GM19193 (cell line): Measurements from ENCODE around the gene RER1.

ENCODE experiments used
- POLR2A ChIP-seq: IDR thresholded peaks from 4 replicates; pipeline ENCODE4 v1.6.1; 2011; ENCODE audit not compliant: insufficient read depth, insufficient read length; ENCODE audit errors: extremely low read depth

The RER1 gene

GRCh38 chr1:2350501-2350900, 41.1 kb upstream of the RER1 start:
- no peak for TF ChIP-seq POLR2A

GRCh38 chr1:2350911-2351655, 40.6 kb upstream of the RER1 start:
- no peak for TF ChIP-seq POLR2A

DNA sequence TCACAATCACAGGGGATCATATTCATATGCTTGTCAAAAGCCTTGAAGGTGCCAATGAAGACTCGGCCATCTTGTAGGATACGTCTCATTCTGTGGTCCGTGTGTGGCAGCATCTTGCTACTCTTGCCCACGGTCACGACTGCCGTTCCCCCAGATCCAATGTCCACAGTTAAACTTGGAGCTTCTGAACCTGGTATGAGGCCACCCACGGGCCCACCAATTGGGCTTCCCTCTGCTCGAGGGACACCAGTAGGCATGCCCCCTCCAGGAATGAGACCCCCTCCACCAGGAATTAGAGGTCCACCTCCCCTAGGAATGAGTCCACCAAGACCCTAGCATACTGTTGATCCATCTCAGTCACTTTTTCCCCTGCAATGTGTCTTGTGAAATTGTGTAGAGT, 39.9 kb upstream of the RER1 start:
- TF ChIP-seq POLR2A = no peak

DNA sequence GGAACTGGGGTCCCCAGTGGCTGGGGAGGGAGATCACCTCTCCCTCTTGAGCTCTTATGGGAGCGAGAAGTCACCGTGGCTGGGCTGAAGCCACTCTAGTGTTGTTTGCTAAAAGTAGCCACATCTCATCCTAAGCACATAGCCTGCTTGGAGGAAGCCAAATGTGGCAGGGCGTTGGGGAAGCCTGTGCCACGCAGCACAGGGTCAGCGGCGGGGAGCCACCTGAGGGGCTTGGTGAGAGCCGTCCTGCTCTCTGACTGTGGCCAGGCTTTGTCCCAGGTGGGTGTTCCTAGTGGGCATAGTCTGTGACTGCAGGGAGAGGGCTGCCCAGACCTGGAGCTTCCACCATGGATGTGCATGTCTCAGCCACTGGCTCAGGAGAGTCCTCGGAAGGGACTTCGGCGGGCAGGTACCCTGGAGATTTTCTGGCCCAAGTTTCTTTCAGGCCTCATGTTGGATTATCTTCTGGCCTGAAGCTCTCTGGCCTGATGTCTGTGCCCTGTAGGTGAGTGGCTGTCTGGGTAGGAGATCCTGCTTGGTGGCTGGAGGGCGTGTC, 39.2 kb upstream of the RER1 start:
- TF ChIP-seq POLR2A = no peak

DNA sequence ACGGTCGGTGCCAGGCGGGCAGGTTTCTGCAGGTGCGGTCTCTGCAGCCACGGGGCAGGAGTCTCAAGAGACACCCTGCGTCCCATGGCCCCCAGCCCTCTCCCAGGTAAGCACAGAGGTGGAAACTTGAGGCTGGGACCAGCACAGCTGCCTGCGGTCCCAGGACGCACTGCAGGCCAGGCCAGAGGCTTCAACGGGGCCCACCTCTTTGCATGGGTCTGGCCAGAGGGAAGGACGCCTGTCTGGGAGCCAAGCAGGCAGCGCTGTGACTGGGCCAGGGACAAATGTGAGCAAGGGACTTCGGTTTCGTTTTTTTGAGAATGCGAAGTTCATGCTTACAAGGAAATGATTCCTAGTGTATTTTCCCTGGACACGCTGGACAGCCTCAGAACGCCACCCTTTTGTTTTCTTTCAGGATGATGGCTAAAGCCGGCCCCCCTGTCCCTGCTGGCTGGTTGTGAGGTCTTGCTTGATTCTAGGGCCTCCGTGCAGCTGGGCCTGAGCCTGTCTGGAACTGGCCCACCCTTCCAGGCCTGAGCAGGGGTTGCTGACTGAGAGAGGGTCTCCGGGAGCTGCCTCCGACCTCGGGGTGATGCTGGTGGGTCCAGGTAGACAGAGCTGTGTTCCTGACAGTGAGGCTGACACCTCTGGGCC, 38.6 kb upstream of the RER1 start:
- TF ChIP-seq POLR2A = no peak

- no peak for TF ChIP-seq POLR2A
These were observed 37.8 kb upstream of the RER1 start for GRCh38 chr1:2353551-2354438.

DNA sequence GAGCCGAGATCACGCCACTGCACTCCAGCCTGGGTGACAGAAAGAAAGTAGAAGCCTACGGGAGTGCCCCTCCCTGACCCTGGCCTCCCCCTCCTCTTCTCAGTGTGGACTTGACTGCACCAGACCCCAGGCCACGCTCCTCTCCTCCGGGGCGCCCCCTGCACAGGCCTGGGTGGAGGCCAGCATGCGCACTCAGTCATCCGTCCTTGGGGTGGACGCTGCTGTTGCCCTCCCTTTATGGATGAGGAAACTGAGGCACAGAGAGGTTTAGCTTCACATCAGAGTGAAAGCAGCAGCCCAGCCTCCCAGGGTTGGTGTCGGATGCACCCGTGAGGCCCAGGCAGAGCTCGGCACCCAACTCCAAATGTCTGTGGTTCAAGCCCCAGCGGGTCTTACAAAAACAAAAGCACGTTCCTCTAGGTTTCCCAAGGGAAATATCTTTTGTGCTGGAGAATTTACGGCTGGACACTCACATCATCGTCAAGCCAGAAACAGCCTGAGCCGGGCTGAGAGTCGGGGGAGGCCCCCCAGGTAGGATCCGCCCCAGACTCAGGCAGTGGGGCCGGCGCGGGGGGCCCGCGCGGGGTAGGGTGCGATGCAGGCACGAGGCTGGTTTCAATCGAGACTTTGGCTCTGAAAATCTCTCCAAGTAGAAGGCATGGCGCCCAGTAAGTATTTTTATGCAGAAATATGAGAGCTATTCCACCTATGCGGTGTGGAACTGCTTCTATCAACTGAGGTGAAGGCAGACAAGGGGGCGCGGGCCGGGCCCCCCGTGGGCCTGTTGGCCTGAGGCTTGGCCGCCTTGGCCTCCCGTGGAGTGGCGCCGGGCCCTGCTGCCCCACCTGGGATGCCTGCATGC, 36.9 kb upstream of the RER1 start:
- no peak for TF ChIP-seq POLR2A

DNA sequence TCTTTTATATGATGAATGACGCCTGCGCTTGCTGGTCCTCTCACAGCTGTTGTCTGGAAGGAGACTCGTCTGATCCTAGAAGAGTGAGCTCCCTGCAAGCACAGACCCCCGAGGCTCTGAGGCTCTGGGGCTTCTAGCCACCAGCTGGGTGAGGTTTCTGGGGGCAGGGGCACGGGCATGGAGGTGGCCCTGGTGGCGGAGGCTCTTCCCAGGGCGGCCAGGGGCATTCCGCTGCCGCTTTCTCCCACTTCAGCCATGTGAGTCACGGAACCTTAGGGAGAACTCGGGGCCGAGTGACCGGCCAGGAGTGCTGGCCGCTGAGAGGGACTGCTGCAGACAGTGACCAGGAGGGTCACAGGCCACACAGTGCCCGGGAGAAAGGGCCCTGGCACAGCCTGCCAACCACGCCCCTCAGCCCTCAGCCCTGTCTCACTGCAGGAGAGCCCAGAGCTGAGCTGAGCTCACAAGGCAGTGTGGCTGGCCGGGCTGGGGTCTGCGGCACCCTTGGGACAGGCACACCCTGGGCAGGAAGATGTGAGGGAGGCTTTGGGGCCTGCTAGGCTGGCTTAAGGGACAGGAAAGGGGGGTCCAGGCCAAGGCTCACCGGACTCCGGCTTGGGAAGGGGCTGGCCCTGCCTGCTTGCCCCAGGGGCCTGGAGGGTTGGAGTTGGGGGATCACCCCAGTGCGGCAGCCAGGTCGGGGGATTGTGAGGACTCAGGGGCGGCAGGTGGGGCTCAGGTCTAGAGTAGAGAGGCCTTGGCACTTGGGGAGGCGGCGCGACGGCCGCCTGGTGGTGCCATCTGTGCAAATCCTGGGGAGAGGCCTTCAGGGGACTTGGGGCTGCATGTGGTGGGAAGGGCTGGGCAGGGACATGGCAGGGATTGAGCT, 36.0 kb upstream of the RER1 start:
- no peak for TF ChIP-seq POLR2A

DNA sequence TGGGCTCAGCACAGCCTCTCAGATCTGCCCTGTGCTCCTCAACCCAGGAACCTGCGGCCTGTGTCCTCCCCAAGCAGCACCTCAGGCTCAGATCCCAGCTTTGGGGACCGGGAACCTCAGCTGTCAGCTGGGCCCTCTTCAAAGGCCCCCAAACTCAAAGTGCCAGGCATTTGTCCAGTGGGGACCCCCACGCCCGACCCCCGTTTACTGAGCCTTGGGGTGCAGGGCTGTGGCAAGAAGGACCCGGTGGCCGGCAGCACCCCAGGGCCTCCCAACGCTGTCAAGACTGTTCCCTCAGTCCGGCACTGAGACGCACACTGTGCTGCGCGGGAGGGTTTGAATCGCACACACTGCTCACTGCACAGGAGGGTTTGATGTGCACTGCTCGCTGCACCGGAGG, 35.2 kb upstream of the RER1 start:
- no peak for TF ChIP-seq POLR2A

DNA sequence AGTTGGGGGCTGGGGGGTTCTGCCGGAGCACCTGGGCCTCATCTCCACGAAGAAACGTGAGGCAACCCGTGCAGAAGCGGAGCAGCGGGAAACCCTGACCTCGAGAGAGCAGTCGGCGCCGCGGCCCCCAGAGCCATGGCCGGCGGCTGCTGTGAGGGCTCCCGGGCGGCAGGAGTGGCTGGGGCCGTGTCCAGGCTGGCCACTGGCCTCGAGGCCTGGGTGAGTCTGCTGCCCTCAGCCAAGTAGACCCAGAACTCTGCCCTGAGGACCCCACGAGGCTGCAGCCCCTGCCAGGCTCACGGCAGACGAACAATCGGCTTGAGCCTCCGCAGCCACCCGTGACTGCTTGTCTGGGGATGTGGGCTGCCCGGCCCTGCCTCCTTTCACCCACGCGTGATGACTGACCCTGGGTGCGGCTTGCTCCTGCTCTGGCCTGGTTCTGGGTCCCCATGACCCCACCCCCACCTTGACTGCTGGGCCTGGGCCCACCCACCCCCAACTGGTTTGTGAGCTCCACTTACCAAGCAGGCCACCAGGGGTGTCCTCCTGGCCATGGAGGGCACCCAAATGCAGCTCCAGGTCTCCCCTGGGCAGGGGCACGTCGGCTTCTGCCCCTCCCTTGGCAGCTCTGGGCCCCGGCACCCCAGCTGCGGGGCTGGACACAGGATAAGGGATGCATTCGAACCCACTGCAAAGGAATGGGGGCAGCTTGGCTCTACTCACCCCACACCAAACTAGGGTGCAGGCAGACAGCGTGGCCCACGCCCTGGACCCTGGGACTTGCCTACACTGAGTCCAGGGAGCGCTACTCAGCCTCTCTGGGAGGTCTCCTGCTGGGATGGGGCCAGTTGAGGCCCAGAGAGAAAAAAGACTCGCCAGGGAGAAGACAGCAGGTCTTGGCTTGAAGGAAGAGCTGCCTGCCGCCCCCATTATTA, 34.5 kb upstream of the RER1 start:
- TF ChIP-seq POLR2A = no peak

DNA sequence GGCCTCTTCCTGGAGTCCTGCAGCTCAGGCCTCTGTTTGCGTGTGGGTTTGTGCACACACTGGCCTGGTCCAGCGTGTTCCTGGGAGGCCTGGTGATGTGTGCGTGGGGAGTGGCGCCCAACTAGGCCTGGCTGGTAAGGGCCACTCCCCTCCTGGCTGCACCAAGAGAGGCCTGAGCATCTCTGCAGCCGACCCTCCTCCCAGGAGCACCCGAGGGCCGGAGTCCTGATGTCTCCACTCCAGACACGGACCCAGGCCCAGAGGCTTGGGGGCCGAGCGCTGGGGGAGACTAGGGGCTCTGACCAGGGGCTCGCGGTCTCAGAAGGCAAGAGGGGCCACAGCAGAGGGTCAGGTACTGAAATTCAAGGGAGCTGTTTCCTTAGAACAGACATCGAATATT, 33.6 kb upstream of the RER1 start:
- no peak for TF ChIP-seq POLR2A
